Spleen (tissue), 11 donors: Measurements from ENCODE around the gene MICALL2. TPM values are rescaled to one million over a fixed set of nuclear protein-coding genes. Genes with fewer than 3 reads are reported as not detected.
A peak's percentile ranks its signal among the peaks of the same experiment; 100 is the strongest.

Experiments used
- DNase-seq: peaks from one replicate; pipeline ENCODE4 v3.0.0-alpha.2; 2020
- H3K27ac ChIP-seq, 8 donors: fragments of 200-600 bp; sonication (generic) in 7 of 8; 1 replicate in 4 of 8; 2 replicates in 4 of 8; pipeline versions ENCODE4 v1.5.0 to v1.8.0; 2016 to 2021; ENCODE audit warnings: inconsistent platforms in 4 of 8, mild to moderate bottlenecking in 4 of 8, moderate library complexity in 1 of 8
- H3K27me3 ChIP-seq, 7 donors: fragments of 200-600 bp; sonication (generic) in 6 of 7; replicated peaks in 1 of 7; 1 replicate in 4 of 7; 2 replicates in 3 of 7; pipeline versions ENCODE4 v1.5.0 to v1.8.0; 2016 to 2021; ENCODE audit warnings: inconsistent platforms in 3 of 7, mild to moderate bottlenecking in 1 of 7
- H3K36me3 ChIP-seq, 6 donors: fragments of 200-600 bp; sonication (generic) in 5 of 6; 1 replicate in 4 of 6; 2 replicates in 2 of 6; pipeline versions ENCODE4 v1.5.0 to v1.8.0; 2016 to 2021; ENCODE audit warnings: inconsistent platforms in 2 of 6
- H3K4me1 ChIP-seq, 6 donors: fragments of 200-600 bp; sonication (generic) in 5 of 6; 1 replicate in 3 of 6; 2 replicates in 3 of 6; pipeline versions ENCODE4 v1.5.0 to v1.8.0; 2016 to 2021; ENCODE audit warnings: inconsistent platforms in 3 of 6
- H3K4me3 ChIP-seq, 8 donors: fragments of 200-600 bp; sonication (generic) in 7 of 8; 1 replicate in 4 of 8; 2 replicates in 4 of 8; pipeline versions ENCODE4 v1.5.0 to v1.8.0; 2016 to 2021; ENCODE audit warnings: inconsistent platforms in 4 of 8, mild to moderate bottlenecking in 4 of 8, moderate library complexity in 2 of 8
- H3K9me3 ChIP-seq, 8 donors: fragments of 200-600 bp; sonication (generic) in 7 of 8; 1 replicate in 4 of 8; 2 replicates in 4 of 8; pipeline versions ENCODE4 v1.5.0 to v1.8.0; 2016 to 2021; ENCODE audit warnings: inconsistent platforms in 4 of 8
- CTCF ChIP-seq, 11 experiments: fragments of 200-600 bp in 7 of 11; fragments of 450-650 bp in 4 of 11; sonication (generic) in 4 of 11; IDR thresholded peaks in 8 of 11; conservative IDR thresholded peaks in 3 of 11; 1 replicate in 7 of 11; 2 replicates in 4 of 11; pipeline versions ENCODE4 v1.4.0 to v1.8.0; 2016 to 2021; ENCODE audit warnings: antibody characterized with exemption in 11 of 11, inconsistent platforms in 4 of 11, mild to moderate bottlenecking in 1 of 11
- POLR2A ChIP-seq, 3 donors: fragments of 450-650 bp; IDR thresholded peaks; one replicate each; pipeline ENCODE4 v1.5.1; 2017; ENCODE audit warnings: antibody characterized with exemption in 3 of 3, mild to moderate bottlenecking in 1 of 3
- POLR2AphosphoS5 ChIP-seq, 3 donors: sonication (generic); formaldehyde crosslinking; IDR thresholded peaks; one replicate each; pipeline ENCODE4 v1.5.1; 2017; ENCODE audit warnings: antibody characterized with exemption in 3 of 3
- WGBS, 5 donors: extraction: QIAGEN DNeasy Blood & Tissue Kit in 3 of 5; methylation state at CpG; one replicate each; pipeline versions ENCODE4 v1.1.5 to v1.1.7; 2013 to 2018; 5-methylcytosine and 5-hydroxymethylcytosine counted together
- intact Hi-C: fragments of 100-400 bp; cut with DNase I; formaldehyde crosslinking; loops from one replicate; pipeline ENCODE4 v1.15.0; 2023; ENCODE audit warnings: low total_unique reads
- polyA plus RNA-seq, 3 donors: library from polyadenylated mRNA; stranded (reverse); fragments of 200-250 nt; gene quantifications; one replicate each; pipeline ENCODE4 v1.2.1, GENCODE V29; 2013
- total RNA-seq, 7 donors: library from RNA; depleted of rRNA in 3 of 7; stranded (reverse); fragments of >200 nt in 3 of 7; fragmentation: NEBNext Ultra II Directional in 4 of 7; extraction: Animal tissue kit (Norgen Biotek cat#: 25700) in 4 of 7; gene quantifications; one replicate each; pipeline versions ENCODE4 v1.1.0 to v1.2.1, GENCODE V29; 2016 to 2021
- donor health status: healthy with polysubstance abuse.
- donor health status: DM: no; HTN: no; CAD: no; lungs with moderate emphysema.
- donor health status: DM: no; HTN: no; CAD: no.
- donor health status: Bipolar disorder and iron deficiency.
- donor health status: healthy.
- donor health status: DM: no; HTN: no; CAD: no.
- donor health status: DM: yes; HTN: yes; CAD: no.

The MICALL2 gene
- total and polyA plus RNA-seq, 10 donors, result 36.3 to 361 (median 96.7) TPM

GRCh38 chr7:1497293-1497927, 38.1 kb upstream of the MICALL2 start:
- TF ChIP-seq CTCF (IDR thresholded peaks at IDR 0.05 in 8 of 11, conservative IDR thresholded peaks at IDR 0.05 in 3 of 11), result no peak
- no peak for TF ChIP-seq POLR2A (IDR thresholded peaks at IDR 0.05)
- no peak for TF ChIP-seq POLR2AphosphoS5 (IDR thresholded peaks at IDR 0.05)
- Histone ChIP-seq H3K4me1 (peaks cover 4 to 25% (median 12%) of the 10 kb centered on the region in 6 donors), H3K36me3 (peaks cover 0 to 100% (median 93%) of the 10 kb centered on the region in 6 donors), H3K27me3 (no peaks in the 10 kb centered on the region), H3K4me3 (no peak overlapping the region), H3K9me3 (no peaks in the 10 kb centered on the region), H3K27ac (no peak overlapping the region)
- WGBS, 5 donors, result 91 to 96% (median 95%) methylated on average over 36 to 37 of the region's 37 CpGs
- no peak for DNase-seq
- intact Hi-C loops, result no loop called here

- Histone ChIP-seq H3K4me3 (no peak overlapping the region), H3K4me1 (peaks cover 0 to 18% (median 5%) of the 10 kb centered on the region in 6 donors), H3K27me3 (no peaks in the 10 kb centered on the region), H3K27ac (no peak overlapping the region), H3K36me3 (peaks cover 0 to 100% (median 94%) of the 10 kb centered on the region in 6 donors), H3K9me3 (no peaks in the 10 kb centered on the region)
- 92 to 97% (median 96%) methylated on average over 31 to 33 of the region's 33 CpGs for WGBS, 5 donors
- no peak for DNase-seq
- TF ChIP-seq POLR2AphosphoS5 (IDR thresholded peaks at IDR 0.05), result peak in 2 of 3 donors; percentile 28 to 41
- no peak for TF ChIP-seq CTCF (IDR thresholded peaks at IDR 0.05 in 8 of 11, conservative IDR thresholded peaks at IDR 0.05 in 3 of 11)
- intact Hi-C loops, result no loop called here
Observed at GRCh38 chr7:1496531-1497292, 37.4 kb upstream of the MICALL2 start.

- Histone ChIP-seq H3K36me3 (peaks cover 0 to 100% (median 95%) of the 10 kb centered on the region in 6 donors), H3K9me3 (no peaks in the 10 kb centered on the region), H3K27ac (no peak overlapping the region), H3K4me1 (peaks cover 0 to 8% (median 0%) of the 10 kb centered on the region in 6 donors), H3K4me3 (no peak overlapping the region), H3K27me3 (no peaks in the 10 kb centered on the region)
- WGBS, 5 donors, result 93 to 95% (median 94%) methylated on average over 18 to 34 of the region's 34 CpGs
- intact Hi-C loops, result no loop called here
- no peak for DNase-seq
- peak in 1 of 3 donors; percentile 36 for TF ChIP-seq POLR2AphosphoS5 (IDR thresholded peaks at IDR 0.05)
- TF ChIP-seq CTCF (IDR thresholded peaks at IDR 0.05 in 8 of 11, conservative IDR thresholded peaks at IDR 0.05 in 3 of 11), result no peak
- no peak for TF ChIP-seq POLR2A (IDR thresholded peaks at IDR 0.05)
Observed at GRCh38 chr7:1495564-1496242, 36.4 kb upstream of the MICALL2 start.
